ENCODE results near the gene HAO2.

HAO2 gene

GRCh38 chr1:119361620-119362344, 6.8 kb upstream of the HAO2 start:
- no peak for TF ChIP-seq Cebpa-rat (IDR thresholded peaks at IDR 0.05)
- no peak overlapping the region for H3K27ac ChIP-seq
- no peaks in the 10 kb centered on the region for H3K36me3 ChIP-seq
- no peaks in the 10 kb centered on the region; the same call in 1 of the 2 replicates for H3K9me3 ChIP-seq
- H3K4me3 ChIP-seq: no peak overlapping the region
- no peaks in the 10 kb centered on the region for H3K4me1 ChIP-seq
- H3K4me2 ChIP-seq: no peak overlapping the region
- H3K27me3 ChIP-seq: no peaks in the 10 kb centered on the region
- no peaks in the 10 kb centered on the region for H4K20me1 ChIP-seq
- no peak overlapping the region for H3K9ac ChIP-seq

GRCh38 chr1:119363162-119363561, 5.4 kb upstream of the HAO2 start:
- Histone ChIP-seq H3K36me3 (no peaks in the 10 kb centered on the region), H3K4me2 (no peak overlapping the region), H3K27ac (no peak overlapping the region), H3K4me1 (no peaks in the 10 kb centered on the region), H4K20me1 (no peaks in the 10 kb centered on the region), H3K9ac (no peak overlapping the region), H3K9me3 (no peaks in the 10 kb centered on the region), H3K4me3 (no peak overlapping the region), H3K27me3 (no peaks in the 10 kb centered on the region)
- TF ChIP-seq Cebpa-rat (IDR thresholded peaks at IDR 0.05): no peak

- no peak overlapping the region for H3K27ac ChIP-seq
- no peak for TF ChIP-seq Cebpa-rat (IDR thresholded peaks at IDR 0.05)
- H3K4me2 ChIP-seq: no peak overlapping the region
- H3K9ac ChIP-seq: no peak overlapping the region
- no peaks in the 10 kb centered on the region for H3K27me3 ChIP-seq
- H3K9me3 ChIP-seq: no peaks in the 10 kb centered on the region
- H3K36me3 ChIP-seq: no peaks in the 10 kb centered on the region
- no peak overlapping the region for H3K4me3 ChIP-seq
- no peaks in the 10 kb centered on the region for H3K4me1 ChIP-seq
- H4K20me1 ChIP-seq: no peaks in the 10 kb centered on the region
Observed at GRCh38 chr1:119364640-119365039, 3.9 kb upstream of the HAO2 start.

- H3K27ac ChIP-seq: no peak overlapping the region
- H3K9ac ChIP-seq: no peak overlapping the region
- no peaks in the 10 kb centered on the region for H3K36me3 ChIP-seq
- no peaks in the 10 kb centered on the region for H3K27me3 ChIP-seq
- no peak overlapping the region for H3K4me3 ChIP-seq
- no peak for TF ChIP-seq Cebpa-rat (IDR thresholded peaks at IDR 0.05)
- H4K20me1 ChIP-seq: no peaks in the 10 kb centered on the region
- no peaks in the 10 kb centered on the region for H3K4me1 ChIP-seq
- no peak overlapping the region for H3K4me2 ChIP-seq
- no peaks in the 10 kb centered on the region for H3K9me3 ChIP-seq
Observed at GRCh38 chr1:119366424-119366823, 2.2 kb upstream of the HAO2 start.

- H3K27me3 ChIP-seq: no peaks in the 10 kb centered on the region
- H3K4me3 ChIP-seq: no peak overlapping the region
- no peaks in the 10 kb centered on the region for H3K36me3 ChIP-seq
- no peak overlapping the region for H3K9ac ChIP-seq
- H3K27ac ChIP-seq: no peak overlapping the region
- TF ChIP-seq Cebpa-rat (IDR thresholded peaks at IDR 0.05): no peak
- no peaks in the 10 kb centered on the region for H3K4me1 ChIP-seq
- no peaks in the 10 kb centered on the region for H4K20me1 ChIP-seq
- H3K4me2 ChIP-seq: no peak overlapping the region
- no peaks in the 10 kb centered on the region for H3K9me3 ChIP-seq
Observed at GRCh38 chr1:119367432-119368124, 1.0 kb upstream of the HAO2 start.

- Histone ChIP-seq H4K20me1 (no peaks in the 10 kb centered on the region), H3K4me1 (no peaks in the 10 kb centered on the region), H3K4me3 (no peak overlapping the region), H3K4me2 (no peak overlapping the region), H3K9ac (no peak overlapping the region), H3K27me3 (no peaks in the 10 kb centered on the region), H3K36me3 (no peaks in the 10 kb centered on the region), H3K9me3 (no peaks in the 10 kb centered on the region), H3K27ac (no peak overlapping the region)
- TF ChIP-seq Cebpa-rat (IDR thresholded peaks at IDR 0.05): no peak
Observed at GRCh38 chr1:119370748-119371147, 2.2 kb downstream of the HAO2 start.

- Histone ChIP-seq H4K20me1 (no peaks in the 10 kb centered on the region), H3K27me3 (no peaks in the 10 kb centered on the region), H3K9ac (no peak overlapping the region), H3K36me3 (no peaks in the 10 kb centered on the region), H3K4me1 (no peaks in the 10 kb centered on the region), H3K27ac (no peak overlapping the region), H3K4me2 (no peak overlapping the region), H3K4me3 (no peak overlapping the region), H3K9me3 (no peaks in the 10 kb centered on the region)
- no peak for TF ChIP-seq Cebpa-rat (IDR thresholded peaks at IDR 0.05)
Observed at GRCh38 chr1:119371815-119372214, 3.2 kb downstream of the HAO2 start.

- no peak overlapping the region for H3K27ac ChIP-seq
- no peaks in the 10 kb centered on the region for H3K4me1 ChIP-seq
- no peaks in the 10 kb centered on the region for H4K20me1 ChIP-seq
- no peaks in the 10 kb centered on the region for H3K27me3 ChIP-seq
- no peaks in the 10 kb centered on the region for H3K9me3 ChIP-seq
- no peak for TF ChIP-seq Cebpa-rat (IDR thresholded peaks at IDR 0.05)
- H3K4me2 ChIP-seq: no peak overlapping the region
- no peak overlapping the region for H3K4me3 ChIP-seq
- H3K36me3 ChIP-seq: no peaks in the 10 kb centered on the region
- no peak overlapping the region for H3K9ac ChIP-seq
Observed at GRCh38 chr1:119372503-119373086, 4.0 kb downstream of the HAO2 start.

GRCh38 chr1:119373465-119373864, 4.9 kb downstream of the HAO2 start:
- no peak for TF ChIP-seq Cebpa-rat (IDR thresholded peaks at IDR 0.05)
- Histone ChIP-seq H3K4me2 (no peak overlapping the region), H3K27ac (no peak overlapping the region), H3K4me1 (no peaks in the 10 kb centered on the region), H3K9ac (no peak overlapping the region), H4K20me1 (no peaks in the 10 kb centered on the region), H3K9me3 (no peaks in the 10 kb centered on the region), H3K4me3 (no peak overlapping the region), H3K27me3 (no peaks in the 10 kb centered on the region), H3K36me3 (no peaks in the 10 kb centered on the region)

- TF ChIP-seq Cebpa-rat (IDR thresholded peaks at IDR 0.05): no peak
- Histone ChIP-seq H3K4me2 (no peak overlapping the region), H4K20me1 (no peaks in the 10 kb centered on the region), H3K4me1 (no peaks in the 10 kb centered on the region), H3K9ac (no peak overlapping the region), H3K36me3 (no peaks in the 10 kb centered on the region), H3K27me3 (no peaks in the 10 kb centered on the region), H3K4me3 (no peak overlapping the region), H3K27ac (no peak overlapping the region), H3K9me3 (no peaks in the 10 kb centered on the region)
Observed at GRCh38 chr1:119374208-119374874, 5.8 kb downstream of the HAO2 start.
